ENCODE measurements around the gene REXO1. TPM values are rescaled to one million over a fixed set of nuclear protein-coding genes. Genes with fewer than 3 reads are reported as not detected.
A peak's percentile ranks its signal among the peaks of the same experiment; 100 is the strongest.

Gene REXO1
- polyA plus RNA-seq, 2 of the 4 experiments (the other 2 are of a cell fraction): 5.6 to 13.8 TPM

- H3K9me3 ChIP-seq: no peaks in the 10 kb centered on the region
- no CpG with 5 or more reads among the region's 7 CpGs for WGBS (ENCODE audit: missing lambda C conversion rate)
- CTCF ChIA-PET: interaction anchor here (0.7 to 8.1 kb wide), 4 partner anchors 29 to 244 kb away, joined by 3 to 55 read pairs (median 4); no protein-coding TSS in a partner anchor
- POLR2A ChIA-PET: no interaction called here
- ATAC-seq: no peak; a peak in 1 of 6 replicates
- no peaks in the 10 kb centered on the region for H3K4me1 ChIP-seq
- peak in 1 of 2 experiments; percentile 48 for DNase-seq (ENCODE audit: low read depth in 1 of 2, low spot score in 1 of 2)
- H3K27ac ChIP-seq: peak overlapping the region; percentile 54 to 84; a peak in 5 of 6 replicates
- TF ChIP-seq NFE2L2 (conservative IDR thresholded peaks at IDR 0.05; ENCODE audit: low read length) (no peak), RAD21 (conservative IDR thresholded peaks at IDR 0.05 in 1 of 2, IDR thresholded peaks at IDR 0.05 in 1 of 2) (no peak), CBX8 (IDR thresholded peaks at IDR 0.05) (no peak), POLR2A (IDR thresholded peaks at IDR 0.05; ENCODE audit: low read length) (no peak), ZC3H11A (IDR thresholded peaks at IDR 0.05) (no peak), HOXB13 (CRISPR knock-in tag; IDR thresholded peaks at IDR 0.05; ENCODE audit: low read depth) (no peak), BHLHE40 (IDR thresholded peaks at IDR 0.05; ENCODE audit: low read depth, low read length) (no peak), CHD2 (IDR thresholded peaks at IDR 0.05; ENCODE audit: low read length, partially characterized antibody) (no peak), SMC3 (IDR thresholded peaks at IDR 0.05) (no peak), HOXB5 (CRISPR knock-in tag; IDR thresholded peaks at IDR 0.05) (no peak), NR3C1 (IDR thresholded peaks at IDR 0.05) (no peak), CBX2 (IDR thresholded peaks at IDR 0.05; ENCODE audit: borderline replicate concordance, low read depth) (no peak), KDM1A (IDR thresholded peaks at IDR 0.05; ENCODE audit: low read depth) (no peak), HDAC2 (IDR thresholded peaks at IDR 0.05) (no peak), TFCP2L1 (CRISPR knock-in tag; IDR thresholded peaks at IDR 0.05) (no peak), FOSB (CRISPR knock-in tag; IDR thresholded peaks at IDR 0.05) (no peak), RFX5 (IDR thresholded peaks at IDR 0.05) (no peak), EHF (CRISPR knock-in tag; IDR thresholded peaks at IDR 0.05) (no peak)
- TF ChIP-seq, protein P1, sequence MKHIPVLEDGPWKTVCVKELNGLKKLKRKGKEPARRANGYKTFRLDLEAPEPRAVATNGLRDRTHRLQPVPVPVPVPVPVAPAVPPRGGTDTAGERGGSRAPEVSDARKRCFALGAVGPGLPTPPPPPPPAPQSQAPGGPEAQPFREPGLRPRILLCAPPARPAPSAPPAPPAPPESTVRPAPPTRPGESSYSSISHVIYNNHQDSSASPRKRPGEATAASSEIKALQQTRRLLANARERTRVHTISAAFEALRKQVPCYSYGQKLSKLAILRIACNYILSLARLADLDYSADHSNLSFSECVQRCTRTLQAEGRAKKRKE (CRISPR knock-in tag; IDR thresholded peaks at IDR 0.05; ENCODE audit: low read depth): no peak
- TF ChIP-seq, protein P2, sequence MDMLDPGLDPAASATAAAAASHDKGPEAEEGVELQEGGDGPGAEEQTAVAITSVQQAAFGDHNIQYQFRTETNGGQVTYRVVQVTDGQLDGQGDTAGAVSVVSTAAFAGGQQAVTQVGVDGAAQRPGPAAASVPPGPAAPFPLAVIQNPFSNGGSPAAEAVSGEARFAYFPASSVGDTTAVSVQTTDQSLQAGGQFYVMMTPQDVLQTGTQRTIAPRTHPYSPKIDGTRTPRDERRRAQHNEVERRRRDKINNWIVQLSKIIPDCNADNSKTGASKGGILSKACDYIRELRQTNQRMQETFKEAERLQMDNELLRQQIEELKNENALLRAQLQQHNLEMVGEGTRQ (IDR thresholded peaks at IDR 0.05): no peak
- FAIRE-seq: no peak
- peak overlapping the region; percentile 40 for H3K4me3 ChIP-seq
- peak overlapping the region; percentile 80 for H3K4me2 ChIP-seq
Measured at GRCh38 chr19:1790054-1790792, 58.1 kb downstream of the REXO1 start.

GRCh38 chr19:1789261-1790041 lies 58.8 kb downstream of the REXO1 start:
- H3K4me1 ChIP-seq: no peaks in the 10 kb centered on the region
- ChIA-PET POLR2A (no interaction called here), CTCF (interaction anchor here (0.6 to 8.1 kb wide), 7 partner anchors 25 to 244 kb away, joined by 3 to 55 read pairs (median 3); no protein-coding TSS in a partner anchor)
- FAIRE-seq (no peak), ATAC-seq (peak; percentile 43 to 66; a peak in 5 of 6 replicates), DNase-seq (ENCODE audit: low read depth in 1 of 2, low spot score in 1 of 2) (peak in 1 of 2 experiments; percentile 60)
- H3K9me3 ChIP-seq: no peaks in the 10 kb centered on the region
- WGBS (ENCODE audit: missing lambda C conversion rate): 0% methylated on average over 5 of the region's 59 CpGs
- H3K27ac ChIP-seq: peak overlapping the region; percentile 54 to 84; a peak in 5 of 6 replicates
- TF ChIP-seq MYC (IDR thresholded peaks at IDR 0.05; ENCODE audit: borderline replicate concordance, low read length): no peak
- no peak for TF ChIP-seq ZSCAN20 (CRISPR knock-in tag; IDR thresholded peaks at IDR 0.05)
- TF ChIP-seq, protein P3, sequence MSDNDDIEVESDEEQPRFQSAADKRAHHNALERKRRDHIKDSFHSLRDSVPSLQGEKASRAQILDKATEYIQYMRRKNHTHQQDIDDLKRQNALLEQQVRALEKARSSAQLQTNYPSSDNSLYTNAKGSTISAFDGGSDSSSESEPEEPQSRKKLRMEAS (IDR thresholded peaks at IDR 0.05): 0 out of 2 replicates have a peak, but pooled peaks have one; percentile 29
- peak overlapping the region; percentile 80 for H3K4me2 ChIP-seq
- H3K4me3 ChIP-seq: peak overlapping the region; percentile 40

Data from A549 (cell line).